Stimulated activated CD8-positive, alpha-beta memory T cell treated with anti-CD3 and anti-CD28 coated beads, Interleukin-12 subunit alpha, Interleukin-12 subunit beta, amount 100 ng/mL, for 24 hours (primary cell): ENCODE measurements around the gene DENND10.
"Not testable (repeated sequence)": the region's sequence is repeated elsewhere in the genome, so short reads cannot be mapped to it uniquely, and the experiment has no call there.

Experiments used
- DNase-seq: peaks from one replicate; pipeline ENCODE4 v3.0.0-alpha.2; 2020; ENCODE audit errors: extremely low read depth

DENND10 gene

DNA sequence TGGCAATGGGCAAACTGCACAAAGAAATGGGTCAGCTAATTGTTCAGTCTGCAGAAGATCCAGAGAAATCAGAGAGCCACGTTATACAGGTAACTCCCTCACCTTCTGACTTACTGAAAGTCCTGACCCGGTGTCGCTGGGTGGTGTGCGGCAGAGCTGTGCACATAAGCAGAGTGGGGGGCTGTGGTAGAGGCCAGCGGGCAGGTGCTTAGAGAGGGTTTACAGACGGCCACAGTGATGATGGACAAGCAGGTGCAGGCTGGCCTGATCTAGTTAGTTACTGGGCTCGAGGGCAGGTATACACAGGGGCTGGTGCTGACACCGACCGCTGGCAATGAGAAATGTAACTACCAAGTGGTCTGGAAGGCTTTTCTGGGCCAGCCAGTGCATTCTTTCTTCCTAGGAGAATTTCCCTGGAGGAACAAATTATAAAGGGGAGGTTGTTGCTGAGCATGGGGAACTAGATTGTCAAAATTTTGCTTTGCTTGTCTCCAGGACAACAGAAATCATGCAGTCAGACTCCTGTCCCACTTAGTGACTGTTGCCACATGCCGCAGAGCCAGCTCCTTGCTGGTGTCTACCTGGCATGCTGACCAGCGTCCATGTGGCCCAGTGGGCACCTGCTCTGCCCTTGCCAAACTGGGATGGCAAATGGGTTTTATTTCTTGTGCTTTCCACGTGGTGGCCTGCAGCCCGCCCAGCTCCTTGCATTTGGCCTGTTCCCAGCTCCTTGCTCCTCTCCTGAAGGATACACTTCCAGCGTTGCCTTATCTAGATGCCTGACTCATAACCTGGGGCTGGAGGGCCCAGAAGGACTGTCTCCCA, 28.8 kb downstream of the DENND10 start:
- DNase-seq = no peak

DNA sequence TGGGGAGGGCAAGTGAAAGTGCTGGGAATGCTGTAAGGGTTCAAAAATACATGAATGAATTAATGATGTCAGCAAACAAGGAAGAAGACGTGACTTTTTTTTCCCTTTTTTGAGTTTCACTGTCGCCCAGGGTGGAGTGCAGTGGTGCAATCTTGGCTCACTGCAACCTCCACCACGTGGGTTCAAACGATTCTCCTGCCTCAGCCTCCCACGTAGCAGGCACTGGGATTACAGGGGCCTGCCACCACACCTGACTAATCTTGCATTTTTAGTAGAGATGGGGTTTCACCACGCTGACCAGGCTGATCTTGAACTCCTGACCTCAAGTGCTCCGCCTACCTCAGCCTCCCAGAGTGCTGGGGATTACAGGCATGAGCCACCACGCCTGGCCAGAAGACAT, 30.0 kb downstream of the DENND10 start:
- DNase-seq = no peak

DNA sequence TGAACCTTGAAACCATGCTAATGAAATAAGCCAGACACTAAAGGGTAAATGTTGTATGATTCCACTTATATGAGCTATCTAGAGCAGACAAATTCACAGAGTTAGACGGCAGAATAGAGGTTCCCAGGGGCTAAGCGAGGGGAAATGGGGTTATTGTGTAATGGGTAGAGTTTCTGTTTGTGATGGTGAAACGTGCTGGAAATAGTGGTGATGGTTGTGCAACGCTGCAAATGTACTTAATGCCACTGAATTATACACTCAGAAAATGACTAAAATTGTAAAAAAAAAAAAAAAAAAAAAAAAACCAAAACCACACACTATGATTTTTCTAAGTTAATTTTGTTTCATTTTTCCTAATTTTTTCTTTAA, 31.6 kb downstream of the DENND10 start:
- no peak for DNase-seq

DNA sequence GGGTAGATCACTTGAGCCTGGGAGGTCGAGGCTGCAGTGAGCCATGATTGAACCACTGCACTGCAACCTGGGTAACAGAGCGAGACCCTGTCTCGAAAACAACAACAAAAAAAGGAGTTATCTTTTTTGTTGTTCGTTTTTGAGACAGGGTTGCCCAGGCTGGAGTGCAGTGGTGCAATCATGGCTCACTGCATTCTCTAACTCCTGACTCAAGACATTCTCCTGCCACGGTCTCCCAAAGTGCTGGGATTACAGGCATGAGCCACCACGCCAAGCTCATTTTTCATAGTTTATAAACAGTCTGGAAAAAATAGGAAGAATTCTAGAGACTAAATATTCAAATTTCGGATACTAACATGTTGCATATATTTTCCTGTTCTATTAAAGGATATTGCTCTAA, 32.2 kb downstream of the DENND10 start:
- DNase-seq = no peak

DNA sequence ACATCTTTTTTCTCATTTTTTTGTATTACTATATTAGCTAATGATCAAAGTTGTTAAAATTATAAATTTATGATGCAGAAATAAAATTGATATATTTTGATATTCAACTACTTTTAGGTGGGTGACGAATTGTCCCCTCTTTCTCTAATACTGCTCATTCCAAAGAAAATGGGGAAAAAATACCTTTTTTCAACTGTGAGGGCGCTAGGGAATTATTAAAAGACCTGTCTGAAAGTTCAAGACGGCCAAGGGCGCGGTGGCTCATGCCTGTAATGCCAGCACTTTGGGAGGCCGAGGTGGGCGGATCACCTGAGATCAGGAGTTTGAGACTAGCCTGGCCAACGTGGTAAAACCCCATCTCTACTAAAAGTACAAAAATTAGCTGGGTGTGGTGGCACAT, 34.0 kb downstream of the DENND10 start:
- DNase-seq = not testable (repeated sequence)

DNA sequence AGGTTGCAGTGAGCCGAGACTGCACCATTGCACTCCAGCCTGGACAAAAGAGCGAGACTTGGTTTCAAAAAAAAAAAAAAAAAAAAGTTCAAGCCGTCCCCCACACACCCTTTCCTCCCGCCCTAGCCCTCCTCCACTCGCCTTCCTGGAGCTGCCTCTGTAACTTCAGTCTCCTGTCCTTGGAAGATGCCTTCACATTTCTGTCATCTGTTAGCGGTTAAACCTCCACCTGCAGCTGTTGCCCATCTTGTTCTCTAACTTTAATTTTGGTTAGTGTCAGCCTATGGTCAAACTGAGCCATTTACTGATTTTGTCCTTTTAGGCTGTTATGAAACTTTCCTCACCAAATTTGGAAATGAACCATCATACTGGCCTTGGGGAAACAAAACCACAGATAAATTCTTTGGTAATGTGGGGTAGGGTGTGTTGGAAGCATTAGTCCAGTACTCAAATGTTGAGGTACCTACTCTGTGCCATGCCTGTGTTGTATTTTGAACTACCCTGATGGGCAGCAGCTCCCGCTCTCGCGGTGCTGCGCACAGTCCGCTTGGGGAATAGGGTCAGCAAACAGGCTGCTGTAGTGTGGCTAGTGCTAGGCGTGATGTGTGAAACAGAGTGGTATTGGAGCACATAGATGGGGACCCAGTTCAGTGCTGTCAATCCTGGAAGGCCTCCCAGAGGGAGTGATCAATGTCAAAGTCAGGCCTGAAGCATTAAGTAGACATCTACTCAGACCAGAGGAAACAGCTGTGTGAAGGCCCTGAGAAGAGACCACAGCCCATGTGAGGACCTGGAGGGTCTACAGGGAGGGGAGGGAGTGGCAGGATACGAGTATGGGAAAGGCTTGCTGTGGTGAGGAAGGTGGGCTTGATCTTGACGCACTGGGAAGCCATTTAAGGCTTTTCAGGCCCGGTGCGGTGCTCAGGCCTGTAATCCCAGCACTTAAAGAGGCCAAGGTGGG, 34.7 kb downstream of the DENND10 start:
- no peak for DNase-seq

DNA sequence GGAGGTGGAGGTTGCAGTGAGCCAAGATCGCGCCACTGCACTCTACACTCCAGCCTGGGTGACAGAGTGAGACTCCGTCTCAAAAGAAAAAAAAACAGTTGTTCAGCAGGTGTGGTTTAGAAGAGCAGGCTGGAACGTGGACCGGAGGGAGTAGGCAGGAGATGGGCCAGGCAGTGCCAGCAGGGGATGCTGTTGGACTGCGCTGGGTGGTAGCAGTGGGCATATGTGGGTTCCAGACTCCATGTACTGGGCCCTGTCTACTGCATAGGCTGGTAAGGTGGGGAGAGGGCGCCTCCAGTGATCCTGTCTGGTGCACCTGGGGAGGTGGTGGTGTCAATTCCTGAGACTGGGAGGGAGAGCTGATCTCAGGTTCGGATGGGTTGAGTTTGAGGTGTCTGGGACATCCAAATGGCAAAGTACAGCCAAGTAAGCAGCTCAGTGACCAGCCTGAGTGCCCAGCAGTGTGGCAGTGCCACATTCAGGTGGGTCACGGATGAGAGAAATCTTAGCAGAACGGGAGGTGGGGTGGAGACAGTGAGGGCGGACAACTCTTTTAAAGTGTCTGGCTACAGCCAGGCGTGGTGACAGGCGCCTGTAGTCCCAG, 35.7 kb downstream of the DENND10 start:
- no peak for DNase-seq

DNA sequence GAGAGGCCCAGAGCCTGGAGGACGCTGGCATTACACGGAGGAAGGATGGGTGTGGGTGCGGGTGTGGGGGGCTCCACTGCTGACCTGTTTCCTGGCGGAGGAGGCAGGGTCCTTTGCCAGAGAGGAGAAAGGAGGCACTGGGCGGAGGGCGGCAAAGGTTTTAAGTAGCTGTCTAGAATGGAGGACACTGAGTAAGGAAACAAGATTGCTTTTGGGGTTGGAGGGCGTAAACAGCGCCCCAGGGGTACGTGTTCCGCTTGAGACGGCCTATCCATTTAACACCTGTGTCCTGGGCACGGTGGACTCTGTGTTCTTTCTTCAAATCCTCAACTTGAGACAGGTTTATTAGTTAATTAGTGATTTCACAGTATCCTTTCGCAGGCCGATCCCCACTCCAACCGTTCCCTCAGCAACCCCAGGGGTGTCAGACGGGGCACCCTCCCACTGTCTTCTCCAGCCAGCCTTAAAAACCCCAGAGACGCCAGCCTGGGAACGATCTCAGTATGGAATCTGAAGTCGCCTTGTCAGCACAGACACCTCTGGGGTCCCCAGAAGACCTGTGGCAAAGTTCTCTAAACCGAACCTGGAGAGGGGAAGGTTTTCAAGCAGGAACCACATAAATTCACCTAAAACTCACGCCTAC, 36.8 kb downstream of the DENND10 start:
- no peak for DNase-seq

DNA sequence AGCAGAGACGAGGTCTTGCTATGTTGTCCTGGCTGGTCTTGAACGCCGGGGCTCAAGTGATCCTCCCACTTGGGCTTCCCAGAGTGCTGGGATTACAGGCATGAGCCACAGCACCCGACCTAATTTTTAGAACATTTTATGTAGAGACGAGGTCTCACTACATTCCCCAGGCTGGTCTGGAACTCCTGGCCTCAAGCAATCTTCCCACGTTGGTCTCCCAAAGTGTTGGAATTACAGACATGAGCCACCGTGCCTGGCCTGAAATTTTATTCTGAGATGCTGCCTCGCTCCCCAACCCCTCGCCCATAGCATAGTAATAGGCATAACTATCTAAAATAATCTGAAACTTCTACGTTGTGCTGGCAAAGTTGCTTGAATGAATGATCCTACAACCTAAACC, 39.7 kb downstream of the DENND10 start:
- no peak for DNase-seq

DNA sequence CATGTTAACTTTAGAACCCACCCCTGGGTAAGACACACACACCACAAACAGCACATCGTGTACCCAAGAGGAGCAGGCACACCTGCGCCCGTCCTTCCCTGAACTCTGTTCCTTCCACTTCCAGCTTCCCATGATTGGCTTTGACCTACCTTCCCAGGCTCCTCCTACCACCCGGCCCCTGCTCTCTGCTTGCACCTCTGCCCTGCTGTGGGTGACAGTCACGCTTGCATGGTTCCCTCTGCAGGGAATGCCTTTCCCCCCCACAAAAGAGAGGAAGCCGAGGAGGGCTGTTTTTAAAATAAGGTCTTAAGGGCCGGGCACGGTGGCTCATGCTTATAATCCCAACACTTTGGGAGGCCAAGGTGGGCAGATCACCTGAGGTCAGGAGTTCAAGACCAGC, 45.2 kb downstream of the DENND10 start:
- DNase-seq = no peak

DNA sequence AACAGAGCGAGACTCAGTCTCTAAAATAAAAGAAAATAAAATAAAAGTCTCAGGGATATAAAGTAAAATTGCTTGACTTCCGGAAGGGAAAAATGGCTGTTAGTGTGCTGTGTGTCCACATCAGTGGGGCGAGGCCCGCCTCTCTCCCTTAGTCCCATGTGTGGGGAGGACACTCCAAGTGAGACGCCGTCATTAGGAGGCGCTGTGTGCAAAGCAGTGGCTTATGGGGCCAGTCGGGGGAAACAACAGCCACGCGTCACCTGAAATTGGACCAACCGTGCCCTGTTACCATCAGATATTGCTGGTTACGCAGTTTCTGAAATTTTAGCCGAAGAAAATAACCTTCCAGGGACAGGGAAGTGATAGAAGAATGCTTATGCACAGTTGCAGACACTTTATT, 45.8 kb downstream of the DENND10 start:
- DNase-seq = no peak

DNA sequence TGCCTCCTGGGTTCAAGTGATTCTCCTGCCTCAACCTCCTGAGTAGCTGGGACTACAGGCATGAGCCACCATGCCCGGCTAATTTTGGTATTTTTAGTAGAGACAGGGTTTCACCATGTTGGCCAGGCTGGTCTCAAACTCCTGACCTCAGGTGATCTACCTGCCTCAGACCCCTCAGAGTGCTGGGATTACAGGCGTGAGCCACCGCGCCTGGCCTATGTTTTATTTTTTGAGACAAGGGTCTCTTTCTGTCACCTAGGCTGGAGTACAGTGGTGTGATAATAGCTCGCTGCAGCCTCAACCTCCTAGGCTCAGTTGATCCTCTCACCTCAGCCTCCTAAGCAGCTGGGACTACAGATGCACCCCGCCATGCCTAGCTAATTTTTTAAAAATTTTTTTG, 47.7 kb downstream of the DENND10 start:
- not testable (repeated sequence) for DNase-seq

DNA sequence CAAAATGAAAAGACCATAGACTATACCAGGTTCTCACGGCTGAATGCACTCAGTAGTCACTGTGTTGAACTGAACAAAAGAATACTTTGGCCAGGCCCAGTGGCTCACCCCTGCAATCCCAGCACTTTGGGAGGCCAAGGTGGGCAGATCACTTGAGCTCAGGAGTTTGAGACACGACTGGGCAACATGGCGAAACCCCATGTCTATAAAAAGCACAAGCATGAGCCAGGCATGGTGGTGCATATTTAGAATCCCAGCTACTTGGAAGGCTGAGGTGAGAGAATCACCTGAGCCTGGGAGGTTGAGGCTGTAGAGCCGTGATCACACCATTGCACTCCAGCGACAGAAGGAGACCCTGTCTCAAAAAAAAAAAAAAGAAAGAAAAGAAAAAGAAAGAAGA, 49.1 kb downstream of the DENND10 start:
- no peak for DNase-seq

DNA sequence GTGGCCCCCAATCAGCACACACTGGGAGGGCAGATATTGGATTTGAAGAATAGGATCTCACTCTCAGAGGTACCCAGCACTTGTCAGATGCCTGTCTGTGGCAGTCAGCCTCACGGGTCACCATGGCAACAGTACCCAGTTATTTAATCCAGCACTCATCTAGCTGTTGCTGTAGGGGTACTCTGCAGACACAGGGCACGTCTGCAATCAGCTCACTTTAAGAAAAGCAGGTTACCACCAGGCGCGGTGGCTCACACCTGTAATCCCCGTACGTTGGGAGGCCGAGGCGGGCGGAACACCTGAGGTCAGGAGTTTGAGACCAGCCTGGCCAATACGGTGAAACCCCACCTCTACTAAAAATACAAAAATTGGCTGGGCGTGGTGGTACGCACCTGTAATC, 49.7 kb downstream of the DENND10 start:
- DNase-seq = no peak

DNA sequence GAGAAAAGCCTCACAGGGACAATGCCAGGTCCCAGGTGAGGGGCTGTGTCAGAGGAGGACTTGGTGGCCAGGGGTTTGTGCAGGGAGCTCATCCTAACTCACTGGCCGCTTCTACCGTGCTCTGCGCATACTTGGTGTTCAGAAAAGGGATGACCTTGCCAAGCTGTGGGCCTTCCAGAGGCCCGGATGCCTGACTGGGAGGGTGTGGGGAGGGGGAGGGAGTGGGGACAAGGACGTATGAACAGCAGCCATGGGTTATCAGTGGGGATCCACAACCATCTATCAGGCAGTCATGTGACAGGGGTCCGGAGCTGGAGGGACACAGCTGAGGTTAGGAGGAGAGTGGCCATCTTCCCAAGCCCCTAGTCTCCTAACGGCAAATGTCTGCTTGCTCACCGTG, 55.4 kb downstream of the DENND10 start:
- DNase-seq = no peak

DNA sequence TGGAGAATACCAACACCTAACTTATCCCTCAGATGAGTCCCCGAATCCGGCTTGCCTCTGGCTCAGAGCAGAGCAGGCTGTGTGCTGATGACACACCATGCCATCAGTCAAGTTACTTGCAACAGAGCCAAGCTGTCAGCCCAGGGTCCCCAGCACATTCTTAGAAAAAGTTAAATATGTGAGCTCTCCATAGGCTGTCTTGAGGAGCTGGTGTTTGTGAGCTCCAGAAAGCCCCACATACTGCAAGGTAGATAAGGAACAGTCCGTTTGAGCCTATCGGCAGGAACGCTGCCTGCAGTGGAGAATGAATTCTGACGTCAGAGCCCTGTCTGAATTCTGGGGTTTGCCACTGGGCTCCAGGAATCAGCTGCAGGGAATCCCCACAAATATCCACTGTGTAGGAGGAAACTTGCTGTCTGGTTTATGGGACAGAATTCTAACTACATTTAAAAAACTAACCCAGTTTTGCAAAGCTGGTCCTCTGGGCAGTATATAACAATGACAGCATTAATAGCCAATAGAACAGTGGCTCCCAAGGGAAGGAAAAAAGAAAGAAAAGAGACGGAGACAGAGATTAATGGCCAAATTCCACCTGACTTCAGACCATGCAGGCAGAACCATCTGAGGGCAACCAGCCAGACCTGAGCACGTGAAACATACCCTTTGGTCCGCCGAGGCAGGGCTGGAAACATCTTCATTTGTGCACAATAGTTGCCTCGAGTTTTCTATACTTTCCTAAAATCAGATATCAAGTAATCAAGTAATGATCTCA, 58.0 kb downstream of the DENND10 start:
- no peak for DNase-seq

DNA sequence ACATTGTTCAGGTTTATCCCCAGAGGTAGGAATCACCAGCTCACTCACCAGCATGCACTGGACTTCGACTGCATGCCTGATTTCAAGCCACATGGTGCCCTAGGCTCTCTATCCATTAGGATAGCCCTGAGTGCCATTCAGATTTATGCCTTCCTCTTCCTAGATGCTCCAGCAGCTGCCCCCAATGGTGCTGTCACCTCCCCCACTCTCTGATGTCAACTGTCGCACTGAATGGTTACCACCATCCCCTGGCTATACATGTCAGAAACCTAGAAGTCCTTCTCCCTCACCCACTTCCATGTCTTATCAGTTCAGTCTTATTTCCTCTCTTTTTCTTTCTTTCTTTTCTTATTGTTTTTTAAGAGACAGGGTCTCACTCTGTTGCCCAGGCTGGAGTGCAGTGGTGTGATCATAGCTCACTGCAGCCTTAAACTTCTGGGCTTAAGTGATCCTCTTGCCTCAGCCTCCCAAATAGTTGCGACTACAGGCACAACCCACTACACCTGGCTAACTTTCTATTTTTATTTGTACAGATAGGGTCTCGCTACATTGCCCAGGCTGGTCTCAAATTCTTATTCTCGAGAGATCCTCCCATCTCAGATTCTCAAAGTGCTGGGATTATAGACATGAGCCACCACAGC, 58.7 kb downstream of the DENND10 start:
- no peak for DNase-seq

DNA sequence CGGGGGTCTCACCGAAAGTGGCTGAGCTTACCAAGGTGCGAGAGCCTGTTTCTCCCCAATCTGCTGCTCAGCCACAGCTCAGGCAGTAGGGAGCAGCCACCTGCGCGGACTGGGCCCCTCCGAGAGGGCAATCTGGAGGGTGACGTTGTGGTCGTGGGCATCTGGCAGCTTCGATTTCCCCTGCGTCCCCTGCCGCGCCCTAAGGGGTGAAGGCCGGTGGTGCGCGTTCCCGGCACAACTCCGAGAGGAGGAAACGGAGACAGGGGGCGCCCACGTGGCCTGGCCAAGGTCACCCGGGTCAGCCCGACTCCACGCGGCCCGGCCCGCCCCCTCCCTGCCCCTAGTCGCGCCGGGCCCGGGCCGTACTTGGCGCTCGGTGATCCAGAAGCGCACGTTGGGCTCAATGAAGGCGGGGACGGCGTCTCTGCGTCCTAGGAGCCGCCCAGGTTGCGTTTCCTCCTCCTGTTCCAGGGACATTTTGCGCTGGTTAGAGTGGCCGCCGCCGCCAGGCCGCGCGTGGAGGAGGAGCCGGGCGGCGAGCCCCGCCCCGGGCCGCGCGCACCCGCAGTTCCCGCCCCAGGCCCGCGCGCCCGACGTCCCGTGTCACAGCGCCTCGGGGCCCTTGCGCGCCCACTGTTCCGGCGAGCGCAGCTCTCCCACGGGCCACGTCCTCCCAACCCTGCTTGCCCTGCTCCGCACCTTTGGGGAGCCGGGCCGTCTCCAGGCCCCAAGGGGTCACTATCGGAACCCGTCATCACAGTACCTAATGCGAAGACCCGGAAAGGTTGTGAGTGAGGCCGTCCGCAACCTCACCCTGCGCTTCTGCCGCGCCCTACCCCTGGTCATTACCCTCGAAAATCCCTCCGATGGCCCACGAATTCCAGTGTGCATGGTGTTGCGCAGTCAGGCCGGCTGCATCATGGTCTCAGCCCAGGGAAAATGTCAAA, 61.5 kb downstream of the DENND10 start, which contains the start of gene SFXN4:
SFXN4 (minus strand) TSS at position 544 of the 947 bp plus-strand sequence; CDS start at position 477, 67 bp downstream.
- peak; percentile 53 for DNase-seq

DNA sequence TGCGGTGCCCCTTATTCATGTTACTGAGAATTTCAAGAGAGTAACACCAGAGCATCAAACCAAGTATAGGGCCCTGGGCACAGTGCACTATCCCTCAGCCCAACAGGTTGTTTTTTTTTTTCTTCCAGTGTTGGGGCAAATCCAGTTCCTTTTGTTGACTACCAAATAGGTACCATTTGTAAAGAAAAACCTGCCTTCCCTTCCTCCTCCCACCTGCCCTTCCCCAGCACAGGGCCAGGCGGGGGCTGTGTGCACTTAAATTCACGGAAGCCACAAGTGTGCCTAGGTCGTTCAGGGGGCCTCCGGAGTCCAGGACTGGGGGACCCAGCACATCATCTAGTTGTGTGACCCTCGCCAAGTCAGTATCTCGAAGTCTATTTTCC, 62.2 kb downstream of the DENND10 start:
- DNase-seq = no peak
